22Rv1 (cell line): ENCODE measurements around the gene GSG1L.

Experiments used
- ZFX ChIP-seq: fragments of 450-650 bp; IDR thresholded peaks from 2 replicates; pipeline ENCODE4 v1.6.1; 2017; ENCODE audit warnings: antibody characterized with exemption, borderline replicate concordance
- TF ChIP-seq, protein P1 (sequence below): fragments of 450-650 bp; IDR thresholded peaks from 2 replicates; pipeline ENCODE4 v1.5.1; 2017; ENCODE audit warnings: mild to moderate bottlenecking

DNA sequence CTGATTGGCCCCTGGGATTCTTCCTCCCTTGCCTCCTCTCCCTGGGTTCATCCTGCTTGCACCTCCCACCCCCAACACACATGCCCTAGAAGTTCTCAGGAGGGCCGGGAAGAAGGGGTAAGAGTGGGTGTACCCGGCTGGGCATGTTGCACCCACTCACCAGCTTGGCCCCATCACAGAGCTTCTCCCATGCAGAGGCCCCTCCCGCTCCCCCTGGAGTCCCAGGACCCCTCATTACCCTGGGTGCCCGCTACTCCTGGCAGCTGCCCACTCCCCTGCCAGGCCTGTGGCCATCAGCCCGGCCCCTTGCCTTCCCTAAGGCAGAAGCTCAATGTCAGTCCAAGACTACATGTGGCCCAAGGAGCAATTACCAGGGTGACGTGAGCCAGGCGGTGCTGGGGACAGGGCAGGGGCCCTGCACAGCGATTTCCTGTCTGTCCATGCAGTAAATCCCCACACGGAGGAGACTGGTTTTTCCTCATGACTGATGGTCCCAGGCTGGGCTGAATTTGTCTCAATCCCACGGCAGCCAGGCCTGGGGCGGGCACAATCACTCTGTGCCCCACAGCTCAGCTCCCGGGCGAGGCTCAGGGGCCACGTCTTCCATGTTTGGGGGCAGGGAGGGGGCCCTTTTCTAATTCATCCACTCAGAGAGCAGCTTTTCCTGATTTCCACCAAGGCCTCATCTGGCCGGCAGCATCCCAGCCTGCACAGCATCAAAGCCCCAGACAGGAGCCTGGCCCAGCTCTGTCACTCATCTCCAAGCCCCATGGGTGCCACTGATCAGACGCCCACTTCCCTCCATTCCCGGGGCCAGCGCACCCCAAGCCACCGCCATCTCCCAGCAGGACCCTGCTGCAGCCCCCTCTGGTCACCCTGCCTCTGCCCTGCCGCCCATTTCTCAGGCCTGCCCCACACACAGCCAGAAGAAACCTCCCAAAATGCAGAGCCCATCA lies 278.9 kb downstream of the GSG1L start:
- TF ChIP-seq, protein P1, sequence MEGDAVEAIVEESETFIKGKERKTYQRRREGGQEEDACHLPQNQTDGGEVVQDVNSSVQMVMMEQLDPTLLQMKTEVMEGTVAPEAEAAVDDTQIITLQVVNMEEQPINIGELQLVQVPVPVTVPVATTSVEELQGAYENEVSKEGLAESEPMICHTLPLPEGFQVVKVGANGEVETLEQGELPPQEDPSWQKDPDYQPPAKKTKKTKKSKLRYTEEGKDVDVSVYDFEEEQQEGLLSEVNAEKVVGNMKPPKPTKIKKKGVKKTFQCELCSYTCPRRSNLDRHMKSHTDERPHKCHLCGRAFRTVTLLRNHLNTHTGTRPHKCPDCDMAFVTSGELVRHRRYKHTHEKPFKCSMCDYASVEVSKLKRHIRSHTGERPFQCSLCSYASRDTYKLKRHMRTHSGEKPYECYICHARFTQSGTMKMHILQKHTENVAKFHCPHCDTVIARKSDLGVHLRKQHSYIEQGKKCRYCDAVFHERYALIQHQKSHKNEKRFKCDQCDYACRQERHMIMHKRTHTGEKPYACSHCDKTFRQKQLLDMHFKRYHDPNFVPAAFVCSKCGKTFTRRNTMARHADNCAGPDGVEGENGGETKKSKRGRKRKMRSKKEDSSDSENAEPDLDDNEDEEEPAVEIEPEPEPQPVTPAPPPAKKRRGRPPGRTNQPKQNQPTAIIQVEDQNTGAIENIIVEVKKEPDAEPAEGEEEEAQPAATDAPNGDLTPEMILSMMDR = no peak
- TF ChIP-seq ZFX = no peak
